Right lobe of liver (tissue), 6 donors: ENCODE measurements around the gene NNMT. TPM values are rescaled to one million over a fixed set of nuclear protein-coding genes. Genes with fewer than 3 reads are reported as not detected.

Source experiments
- ATAC-seq, 4 donors: fragments of 200-7000 bp; cut with Tn5 transposase; one replicate each; pipeline ENCODE4 v1.9.1; 2020; ENCODE audit warnings: mild to moderate bottlenecking in 4 of 4, moderate library complexity in 4 of 4
- DNase-seq, 3 donors: peaks; one replicate each; pipeline ENCODE4 v3.0.0-alpha.2; 2020
- H3K27ac ChIP-seq, 3 donors: fragments of 200-600 bp; one replicate each; pipeline ENCODE4 v1.8.0; 2022
- H3K27me3 ChIP-seq, 2 donors: fragments of 200-600 bp; one replicate each; pipeline ENCODE4 v1.8.0; 2022
- H3K36me3 ChIP-seq, 4 donors: fragments of 200-600 bp; sonication (generic) in 1 of 4; one replicate each; pipeline versions ENCODE4 v1.5.1 to v1.8.0; 2017 to 2022; ENCODE audit warnings: control low read depth in 1 of 4
- H3K4me1 ChIP-seq, 4 donors: fragments of 200-600 bp; sonication (generic) in 1 of 4; one replicate each; pipeline versions ENCODE4 v1.5.1 to v1.8.0; 2017 to 2022; ENCODE audit warnings: control low read depth in 1 of 4
- H3K4me3 ChIP-seq, 3 donors: fragments of 200-600 bp; one replicate each; pipeline ENCODE4 v1.8.0; 2022
- H3K9me3 ChIP-seq, 4 donors: fragments of 200-600 bp; sonication (generic) in 1 of 4; one replicate each; pipeline versions ENCODE4 v1.5.1 to v1.8.0; 2017 to 2022; ENCODE audit warnings: control low read depth in 1 of 4
- POLR2A ChIP-seq: fragments of 450-650 bp; IDR thresholded peaks from one replicate; pipeline ENCODE4 v1.6.1; 2017; ENCODE audit warnings: antibody characterized with exemption, mild to moderate bottlenecking
- WGBS: methylation state at CpG from one replicate; pipeline ENCODE4 v1.1.6; 2018; ENCODE audit warnings: low coverage, low lambda C conversion rate; ENCODE audit not compliant: insufficient coverage; ENCODE audit errors: missing lambda C conversion rate; 5-methylcytosine and 5-hydroxymethylcytosine counted together
- intact Hi-C, 2 donors: fragments of 100-400 bp; cut with DNase I; formaldehyde crosslinking; loops; one replicate each; pipeline versions ENCODE4 v1.11.2 to v1.14.1; 2022
- total RNA-seq, 6 experiments: library from RNA; depleted of rRNA in 2 of 6; stranded (reverse); fragments of >200 nt in 2 of 6; fragmentation: NEBNext Ultra II Directional in 3 of 6; extraction: Animal tissue kit (Norgen Biotek cat#: 25700) in 3 of 6; gene quantifications; one replicate each; pipeline versions ENCODE4 v1.1.0 to v1.2.4, GENCODE V29; 2016 to 2023
- TF ChIP-seq, protein P1 (sequence below), 4 donors: fragments of 200-600 bp in 3 of 4; fragments of 450-650 bp in 1 of 4; IDR thresholded peaks; one replicate each; pipeline versions ENCODE4 v1.5.1 to v1.8.0; 2016 to 2022; ENCODE audit warnings: antibody characterized with exemption in 4 of 4, mild to moderate bottlenecking in 2 of 4
- donor health status: DM: no; HTN: yes; CAD: no.
- donor health status: DM: no; HTN: no; CAD: no.
- donor health status: DM: no; HTN: no; CAD: no.
- donor health status: DM: no; HTN: yes; CAD: no.
- donor health status: DM: no; HTN: yes; CAD: no.

Gene NNMT
- total RNA-seq, 6 experiments from 2014 or later, result 634 to 3,368 (median 2,270) TPM

DNA sequence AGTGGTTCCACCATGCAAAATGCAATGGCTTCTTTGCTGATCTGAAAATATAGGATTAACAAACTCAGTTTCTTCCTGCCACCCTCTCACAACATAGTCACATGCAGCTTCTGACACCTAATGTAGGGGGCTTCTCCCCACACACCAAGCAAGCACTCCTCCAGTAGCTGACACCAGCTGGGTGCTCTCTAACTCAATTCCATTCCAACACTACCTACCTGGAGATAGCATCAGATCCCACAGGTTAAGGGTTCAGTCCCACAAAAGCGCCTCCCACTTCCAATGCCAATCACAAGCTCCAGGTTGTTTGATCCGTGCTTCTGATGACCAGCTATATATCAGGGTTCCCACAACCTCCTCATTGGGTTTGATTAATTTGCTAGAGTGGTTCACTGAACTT is 31.8 kb upstream of the NNMT start:
- H3K4me1 ChIP-seq, result peaks cover 0 to 59% (median 26%) of the 10 kb centered on the region in 4 donors
- H3K9me3 ChIP-seq, result no peaks in the 10 kb centered on the region
- no peak overlapping the region for H3K4me3 ChIP-seq
- no peaks in the 10 kb centered on the region for H3K36me3 ChIP-seq
- DNase-seq (no peak), ATAC-seq (no peak)
- 58% methylated on average over 2 of the region's 2 CpGs for WGBS
- TF ChIP-seq POLR2A, result no peak
- TF ChIP-seq, protein P1, sequence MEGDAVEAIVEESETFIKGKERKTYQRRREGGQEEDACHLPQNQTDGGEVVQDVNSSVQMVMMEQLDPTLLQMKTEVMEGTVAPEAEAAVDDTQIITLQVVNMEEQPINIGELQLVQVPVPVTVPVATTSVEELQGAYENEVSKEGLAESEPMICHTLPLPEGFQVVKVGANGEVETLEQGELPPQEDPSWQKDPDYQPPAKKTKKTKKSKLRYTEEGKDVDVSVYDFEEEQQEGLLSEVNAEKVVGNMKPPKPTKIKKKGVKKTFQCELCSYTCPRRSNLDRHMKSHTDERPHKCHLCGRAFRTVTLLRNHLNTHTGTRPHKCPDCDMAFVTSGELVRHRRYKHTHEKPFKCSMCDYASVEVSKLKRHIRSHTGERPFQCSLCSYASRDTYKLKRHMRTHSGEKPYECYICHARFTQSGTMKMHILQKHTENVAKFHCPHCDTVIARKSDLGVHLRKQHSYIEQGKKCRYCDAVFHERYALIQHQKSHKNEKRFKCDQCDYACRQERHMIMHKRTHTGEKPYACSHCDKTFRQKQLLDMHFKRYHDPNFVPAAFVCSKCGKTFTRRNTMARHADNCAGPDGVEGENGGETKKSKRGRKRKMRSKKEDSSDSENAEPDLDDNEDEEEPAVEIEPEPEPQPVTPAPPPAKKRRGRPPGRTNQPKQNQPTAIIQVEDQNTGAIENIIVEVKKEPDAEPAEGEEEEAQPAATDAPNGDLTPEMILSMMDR (IDR thresholded peaks at IDR 0.05), result no peak
- intact Hi-C loops, result loop anchor here (5.0 to 10.0 kb wide), 3 partner anchors 240 to 367 kb away; no protein-coding TSS in a partner anchor
- no peaks in the 10 kb centered on the region for H3K27me3 ChIP-seq
- H3K27ac ChIP-seq, result peak overlapping the region in 2 of 3 donors; percentile 68 to 80

GRCh38 chr11:114265122-114265878 is 30.9 kb upstream of the NNMT start:
- H3K36me3 ChIP-seq, result no peaks in the 10 kb centered on the region
- H3K27me3 ChIP-seq, result no peaks in the 10 kb centered on the region
- H3K4me3 ChIP-seq, result no peak overlapping the region
- H3K4me1 ChIP-seq, result peaks cover 0 to 57% (median 25%) of the 10 kb centered on the region in 4 donors
- intact Hi-C loops, result loop anchor here in 1 of 2 donors (10.0 kb wide), 1 partner anchor 240 kb away; no protein-coding TSS in a partner anchor
- peak; percentile 43 to 67 (median 49) for ATAC-seq
- 24% methylated on average over 8 of the region's 8 CpGs for WGBS
- no peaks in the 10 kb centered on the region for H3K9me3 ChIP-seq
- TF ChIP-seq, protein P1 (IDR thresholded peaks at IDR 0.05), result no peak
- TF ChIP-seq POLR2A, result no peak
- peak overlapping the region; percentile 13 to 80 (median 68) for H3K27ac ChIP-seq
- DNase-seq, result no peak

DNA sequence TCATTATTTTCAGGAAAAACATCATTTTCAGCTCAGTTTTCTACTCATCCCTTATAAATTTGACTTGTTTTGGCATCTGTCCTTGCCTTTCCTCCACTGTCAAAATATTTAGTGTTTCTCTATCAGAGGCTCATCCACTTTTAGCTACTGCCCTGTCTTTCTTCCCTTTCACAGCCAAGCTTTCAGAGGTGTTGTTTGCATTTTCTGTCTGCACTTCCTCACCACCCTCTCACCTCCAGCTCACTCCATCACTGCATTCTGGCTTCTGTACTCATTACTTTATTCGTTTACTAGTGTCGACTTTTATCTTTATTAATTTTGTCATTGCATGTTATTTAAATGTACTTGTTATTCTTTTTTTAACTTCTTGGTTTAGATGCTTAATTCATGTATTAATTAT is 26.7 kb upstream of the NNMT start:
- Histone ChIP-seq H3K27me3 (no peaks in the 10 kb centered on the region), H3K27ac (no peak overlapping the region), H3K9me3 (no peaks in the 10 kb centered on the region), H3K4me3 (no peak overlapping the region), H3K4me1 (peaks cover 0 to 39% (median 12%) of the 10 kb centered on the region in 4 donors), H3K36me3 (no peaks in the 10 kb centered on the region)
- intact Hi-C loops, result loop anchor here in 1 of 2 donors (10.0 kb wide), 1 partner anchor 245 kb away; no protein-coding TSS in a partner anchor
- TF ChIP-seq, protein P1 (IDR thresholded peaks at IDR 0.05), result no peak
- TF ChIP-seq POLR2A, result no peak
- ATAC-seq, result no peak
- no peak for DNase-seq
- 76% methylated on average over 2 of the region's 2 CpGs for WGBS

- no peak for DNase-seq
These were observed 25.5 kb upstream of the NNMT start for GRCh38 chr11:114270531-114271270.

More at GRCh38 chr11:114270531-114271270, 25.5 kb upstream of the NNMT start:
- ATAC-seq, result peak; percentile 19 to 55 (median 36)
- no peaks in the 10 kb centered on the region for H3K36me3 ChIP-seq
- intact Hi-C loops, result no loop called here
- no peak for TF ChIP-seq POLR2A
- TF ChIP-seq, protein P1 (IDR thresholded peaks at IDR 0.05), result no peak
- H3K9me3 ChIP-seq, result no peaks in the 10 kb centered on the region
- WGBS, result 41% methylated on average over 5 of the region's 5 CpGs
- H3K4me3 ChIP-seq, result no peak overlapping the region
- H3K27me3 ChIP-seq, result no peaks in the 10 kb centered on the region
- peaks cover 0 to 39% (median 9%) of the 10 kb centered on the region in 4 donors for H3K4me1 ChIP-seq
- peak overlapping the region in 1 of 3 donors; percentile 13 for H3K27ac ChIP-seq
